Suppressor macrophage (primary cell): ENCODE results near the gene TIMP1.
A peak's percentile ranks its signal among the peaks of the same experiment; 100 is the strongest.

Source experiments
- DNase-seq, 4 experiments: peaks; one replicate each; pipeline ENCODE4 v3.0.0-alpha.2; 2020 to 2022

TIMP1 gene

GRCh38 chrX:47605024-47605423 is 22.8 kb downstream of the TIMP1 start:
- DNase-seq = peak; percentile 38 to 69 (median 65)

- no peak for DNase-seq
Measured at GRCh38 chrX:47607091-47607490, 24.9 kb downstream of the TIMP1 start.

DNA sequence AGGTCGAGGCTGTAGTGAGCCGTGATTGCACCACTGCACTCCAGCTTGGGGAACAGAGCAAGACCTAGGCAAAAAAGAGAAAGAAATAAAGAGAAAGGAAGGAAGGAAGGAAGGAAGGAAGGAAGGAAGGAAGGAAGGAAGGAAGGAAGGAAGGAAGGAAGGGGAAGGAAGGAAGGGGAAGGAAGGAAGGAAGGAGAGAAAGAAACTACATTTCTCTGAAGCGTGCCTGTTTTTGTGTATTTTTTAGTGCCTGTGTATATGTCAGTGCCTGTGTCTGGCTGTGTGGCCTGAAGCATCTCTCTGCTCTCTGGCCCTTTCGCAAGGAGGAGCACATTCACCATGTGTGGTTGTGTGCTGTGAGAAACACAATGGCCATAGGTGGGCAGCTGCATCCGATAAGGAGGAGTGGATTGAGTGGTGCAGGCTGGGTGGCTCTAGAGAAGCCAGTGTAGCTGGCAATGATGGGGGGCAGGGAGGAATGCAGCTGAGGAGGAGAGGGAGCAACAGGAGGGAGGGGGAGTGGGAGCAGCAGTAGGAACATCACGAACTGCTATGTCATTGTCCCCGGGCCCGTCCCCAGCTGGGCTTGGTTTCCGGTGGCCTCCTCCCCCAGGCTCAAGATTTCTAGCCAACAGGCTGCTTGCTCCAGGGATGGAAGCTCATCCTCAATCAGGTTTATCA is 26.0 kb downstream of the TIMP1 start:
- no peak for DNase-seq

- DNase-seq = peak; percentile 26 to 58 (median 43)
Measured at GRCh38 chrX:47610511-47610910, 28.3 kb downstream of the TIMP1 start.

GRCh38 chrX:47611489-47611888 is 29.3 kb downstream of the TIMP1 start:
- no peak for DNase-seq

GRCh38 chrX:47611926-47612325 is 29.7 kb downstream of the TIMP1 start:
- no peak for DNase-seq

- no peak for DNase-seq
Measured at GRCh38 chrX:47612418-47612817, 30.2 kb downstream of the TIMP1 start.

GRCh38 chrX:47613082-47613481 is 30.8 kb downstream of the TIMP1 start:
- no peak for DNase-seq

DNA sequence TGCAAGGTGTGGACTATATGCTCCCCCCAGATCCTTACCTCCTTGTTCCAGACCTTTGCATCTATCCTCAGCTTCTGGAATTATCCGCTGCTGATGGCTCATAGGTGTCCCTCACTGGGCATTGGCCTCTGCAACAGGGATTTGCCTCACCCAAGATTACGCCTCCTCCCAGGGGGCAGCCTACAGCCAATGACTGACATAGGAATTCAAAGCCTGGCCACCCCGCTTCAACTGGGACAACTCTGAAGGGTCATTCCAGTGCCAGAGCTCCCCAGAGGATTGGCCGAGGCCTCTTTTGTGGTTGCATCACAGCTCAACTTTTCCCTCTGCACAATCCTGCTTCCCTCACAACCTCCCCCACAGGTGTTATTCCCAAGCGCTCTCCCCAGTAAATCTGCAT is 32.4 kb downstream of the TIMP1 start:
- no peak for DNase-seq

DNA sequence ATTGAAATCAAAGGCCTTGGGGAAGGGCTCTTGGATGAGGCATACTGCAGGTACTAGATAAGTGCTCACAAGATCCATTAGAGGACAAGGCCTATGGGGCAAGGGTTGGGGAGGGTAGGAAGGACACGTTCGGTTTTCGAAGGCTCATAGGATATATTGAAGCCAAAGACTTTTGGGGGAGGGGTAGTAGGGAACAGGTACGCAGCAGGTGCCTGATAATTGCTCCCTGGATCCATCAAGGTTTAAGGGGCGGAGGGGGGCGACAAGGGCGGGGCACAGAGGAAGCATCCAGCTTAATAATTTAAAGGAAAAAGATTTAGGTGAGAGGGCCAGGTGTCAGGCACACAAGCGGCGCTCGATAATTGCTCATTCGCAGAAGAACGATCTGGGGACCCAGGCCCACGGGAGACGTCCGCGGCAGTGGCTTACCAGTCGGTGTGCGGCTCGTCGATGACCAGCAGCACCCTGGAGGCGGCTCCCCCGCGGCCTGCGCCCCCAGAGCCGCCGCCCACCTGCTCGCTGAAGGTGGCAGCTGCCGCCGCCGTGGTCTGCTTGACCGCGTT is 36.8 kb downstream of the TIMP1 start:
- DNase-seq = no peak

GRCh38 chrX:47619486-47620302 is 37.5 kb downstream of the TIMP1 start, which contains the start of gene SYN1:
Gene SYN1, minus strand, starts transcription at chrX:47619857. Its CDS starts 129 bp downstream, at chrX:47619728.
- DNase-seq = peak; percentile 81 to 91 (median 85)

DNA sequence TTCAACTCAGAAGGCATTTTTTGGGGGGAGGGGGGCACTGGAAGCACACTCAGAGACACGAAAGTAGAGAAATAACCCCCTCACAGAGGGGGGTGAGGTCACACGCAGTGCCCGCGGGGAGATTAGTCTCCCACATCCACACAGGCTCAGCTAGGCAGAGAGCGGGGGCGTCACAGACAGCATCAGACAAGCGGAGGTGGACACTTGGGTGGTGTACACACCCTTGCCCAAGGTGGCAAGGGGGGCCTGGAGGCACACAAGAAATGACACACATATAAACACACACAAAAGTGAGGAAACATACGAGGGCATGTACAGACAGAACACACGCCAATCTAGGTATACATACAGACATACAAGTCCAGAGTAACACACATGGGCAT is 38.1 kb downstream of the TIMP1 start:
- DNase-seq = no peak

- DNase-seq = no peak
Measured at GRCh38 chrX:47621851-47622250, 39.6 kb downstream of the TIMP1 start.

DNA sequence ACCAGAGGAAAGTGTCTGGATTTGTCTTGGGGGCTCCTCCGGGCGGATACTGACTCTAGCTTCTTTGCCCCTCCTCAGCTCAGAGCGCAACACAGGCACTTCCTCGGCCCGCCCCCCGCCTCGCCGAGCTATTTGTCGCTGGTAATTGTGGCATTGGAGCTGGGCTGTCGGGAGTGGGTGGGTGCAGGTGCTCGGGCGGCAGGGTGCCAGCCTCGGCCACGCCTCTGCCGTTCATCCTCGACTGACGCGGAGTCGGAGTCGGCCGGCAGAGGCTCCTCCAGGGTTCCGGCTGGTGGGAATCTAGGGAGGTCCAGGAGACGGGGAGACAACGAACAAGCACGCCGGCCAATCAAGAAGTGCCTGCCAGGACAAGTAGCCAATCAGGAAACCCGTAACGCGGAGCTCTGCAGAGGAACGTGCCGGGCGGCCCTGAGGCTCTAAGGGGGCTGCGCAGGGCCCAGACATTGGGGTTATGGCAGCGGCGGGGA is 41.3 kb downstream of the TIMP1 start:
- peak; percentile 26 to 67 (median 56) for DNase-seq

DNA sequence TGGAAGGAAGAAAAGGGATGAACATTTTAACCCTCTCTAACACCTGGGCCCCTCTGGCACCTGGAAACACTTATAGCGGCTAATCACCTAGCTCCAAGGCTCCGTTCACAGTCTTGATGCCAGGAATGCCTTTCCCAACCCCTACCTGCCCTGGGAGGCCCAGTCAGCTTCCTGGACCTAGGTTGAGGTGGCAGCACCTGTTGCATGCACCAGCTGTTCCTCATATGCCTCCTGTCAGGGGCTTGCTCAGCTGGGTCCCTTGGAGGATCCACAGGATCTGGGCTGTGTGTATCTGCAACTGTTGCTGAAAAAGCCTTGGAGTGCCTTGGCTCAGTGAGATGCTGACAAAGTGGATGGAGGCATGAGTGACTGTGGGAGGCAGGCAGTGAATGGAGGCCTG is 43.1 kb downstream of the TIMP1 start:
- no peak for DNase-seq

DNA sequence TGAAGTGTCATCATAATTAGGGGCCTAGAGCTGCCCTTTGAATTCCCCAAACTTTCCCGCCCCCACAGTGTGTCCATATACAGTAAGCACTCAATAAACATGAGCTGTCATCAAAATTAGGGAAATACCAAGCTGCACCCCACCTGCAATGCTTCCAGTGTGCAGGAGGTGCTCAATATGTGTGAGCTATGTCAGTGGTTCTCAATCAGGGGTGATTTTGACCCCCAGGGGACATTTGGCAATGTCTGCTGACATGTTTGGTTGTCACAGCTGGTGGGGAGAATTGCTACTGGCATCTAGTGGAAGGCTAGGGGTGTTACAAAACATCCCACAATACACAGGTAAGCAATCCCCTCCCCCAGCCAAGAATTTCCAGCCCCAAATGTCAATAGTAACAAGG is 46.7 kb downstream of the TIMP1 start:
- DNase-seq = peak in 3 of 4 experiments; percentile 14 to 37 (median 27)

DNA sequence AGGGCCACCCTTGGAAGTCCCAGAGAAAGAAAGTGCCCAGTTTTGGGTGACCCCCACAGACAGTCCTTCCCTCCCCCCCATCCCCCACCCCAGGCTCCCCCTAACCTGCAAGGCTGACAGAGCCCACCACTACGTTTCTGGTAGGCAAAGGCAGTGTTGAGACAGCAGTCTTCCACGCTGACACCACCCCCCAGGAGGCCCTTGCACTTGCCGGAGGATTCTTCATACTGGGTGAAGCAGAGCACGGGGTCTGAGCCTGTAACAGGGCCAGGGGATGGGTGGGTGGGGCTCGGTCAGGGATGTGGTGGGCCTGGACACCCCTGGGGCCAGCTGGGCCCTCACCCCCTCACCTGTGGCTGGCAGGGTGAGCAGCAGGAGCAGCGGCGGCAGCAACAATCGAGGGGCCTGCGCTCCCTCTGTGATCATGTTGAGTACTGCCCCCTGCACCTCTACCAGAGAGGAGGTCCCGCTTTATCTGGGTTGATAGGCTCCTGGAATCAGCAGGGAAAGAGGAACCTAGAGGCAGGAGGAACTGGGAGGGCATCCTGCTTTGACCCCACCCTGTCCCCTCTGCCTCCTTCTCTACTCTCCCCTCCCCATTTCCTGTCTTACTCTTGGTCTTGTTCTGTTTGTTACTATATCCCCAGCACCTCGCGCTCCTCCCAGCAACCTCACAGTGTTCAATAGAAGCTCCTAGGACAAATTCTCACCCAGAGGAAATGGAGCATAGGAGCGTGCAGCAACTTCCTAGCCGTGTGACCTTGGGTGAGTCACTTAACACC is 47.4 kb downstream of the TIMP1 start, which contains the start of gene CFP:
CFP (minus strand) TSS at position 512 of the 782 bp plus-strand sequence; CDS start at position 426, 86 bp downstream.
- peak in 3 of 4 experiments; percentile 29 to 47 (median 30) for DNase-seq

DNA sequence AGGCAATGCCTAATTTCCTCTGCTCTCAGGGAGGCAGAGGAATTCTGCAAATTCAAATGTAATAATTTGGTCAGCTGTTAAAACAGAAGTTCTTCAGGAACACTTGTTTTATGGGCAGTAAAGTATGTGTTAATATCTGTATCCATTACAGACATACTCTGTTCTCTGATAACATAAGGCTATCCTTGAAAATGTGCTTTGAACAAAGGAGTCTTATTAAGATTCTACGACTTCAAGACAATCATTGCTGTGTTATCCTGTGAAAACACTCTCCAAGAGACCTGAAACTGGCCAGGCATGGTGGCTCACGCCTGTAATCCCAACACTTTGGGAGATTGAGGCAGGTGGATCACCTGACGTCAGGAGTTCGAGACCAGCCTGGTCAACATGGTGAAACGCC is 49.4 kb downstream of the TIMP1 start:
- DNase-seq = no peak

- peak; percentile 65 to 80 (median 76) for DNase-seq
Measured at GRCh38 chrX:47632666-47633065, 50.4 kb downstream of the TIMP1 start.

DNA sequence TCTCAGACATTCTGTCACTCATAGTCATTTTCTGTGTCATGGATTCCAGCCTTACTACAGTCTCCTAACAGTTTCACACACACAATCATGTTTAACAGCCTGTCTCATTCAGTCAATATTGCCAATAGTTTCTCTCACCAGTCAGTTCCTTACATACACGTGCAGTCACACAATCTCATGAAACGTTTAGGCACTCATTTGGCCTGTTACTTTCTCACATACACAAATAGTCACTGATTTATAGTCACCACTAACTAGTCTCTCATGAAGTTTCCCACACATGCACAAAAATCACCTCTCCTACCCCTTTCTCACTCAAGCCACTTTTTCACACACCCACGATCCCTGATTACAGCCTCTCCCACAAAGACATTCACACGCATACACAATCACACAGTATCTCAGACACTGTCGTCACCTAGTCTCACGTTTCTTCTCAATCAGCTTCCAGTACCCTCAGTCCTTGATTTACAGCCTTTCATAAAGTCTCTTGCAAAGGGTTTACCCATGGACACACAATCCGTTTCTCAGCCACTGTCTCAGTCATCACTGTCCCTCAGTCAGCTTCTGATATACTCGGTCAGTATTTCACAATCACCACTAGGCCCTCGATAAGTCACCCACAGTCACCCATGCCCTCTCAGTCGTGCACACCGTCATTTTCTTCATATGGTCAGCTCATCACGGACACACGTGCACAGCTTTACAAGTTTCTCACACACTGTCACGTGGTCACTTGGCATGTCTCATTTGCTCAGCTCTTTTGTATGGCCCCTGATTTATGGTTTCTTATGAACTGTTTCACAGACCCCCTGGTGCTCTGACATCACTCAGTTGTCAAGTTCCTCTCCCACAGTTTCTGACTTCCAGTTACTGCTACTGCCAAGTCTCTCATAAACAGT is 51.7 kb downstream of the TIMP1 start:
- peak; percentile 61 to 89 (median 72) for DNase-seq

- peak in 1 of 4 experiments; percentile 16 for DNase-seq
Measured at GRCh38 chrX:47634871-47635575, 52.8 kb downstream of the TIMP1 start.
